A549 (cell line): ENCODE data around the gene MOXD1. TPM values are rescaled to one million over a fixed set of nuclear protein-coding genes. Genes with fewer than 3 reads are reported as not detected.

Source experiments
- ATAC-seq, 2 experiments: fragments of 200-7000 bp in 1 of 2; fragments of >200 bp in 1 of 2; cut with Nextera tagmentation in 1 of 2; cut with Tn5 transposase in 1 of 2; 3 replicates each; pipeline versions ENCODE4 v1.8.0 to v1.9.1; 2018 to 2020; ENCODE audit warnings: mild to moderate bottlenecking in 1 of 2, moderate library complexity in 1 of 2
- CTCF ChIA-PET: fragments of 300-600 bp; sonication (Branson Sonifier 250); formaldehyde crosslinking; extraction: SDS; loops from one replicate; lab custom pipeline; 2021; ENCODE audit warnings: antibody characterized with exemption, inconsistent platforms; lab: Yijun Ruan, JAX
- POLR2A ChIA-PET: fragments of 350-600 bp; formaldehyde crosslinking; extraction: SDS; loops from one replicate; lab custom pipeline; 2021; ENCODE audit warnings: antibody characterized with exemption, inconsistent platforms; lab: Yijun Ruan, JAX
- DNase-seq, 2 experiments: peaks; one replicate each; pipeline versions ENCODE4 v3.0.0 to v3.0.0-alpha.2; 2011 to 2016; ENCODE audit warnings: low read depth in 1 of 2, low spot score in 1 of 2
- FAIRE-seq: peaks from 2 replicates; lab custom pipeline; 2011; peaks lifted over from hg19 to GRCh38; lab: Jason Lieb, UNC
- H3K27ac ChIP-seq, 2 experiments: fragments of >200 bp; sonication (Bioruptor Twin); formaldehyde crosslinking; 3 replicates each; pipeline ENCODE4 v1.5.1; 2016 to 2017
- H3K4me1 ChIP-seq: fragments of >200 bp; sonication (Bioruptor Twin); formaldehyde crosslinking; 3 replicates; pipeline ENCODE4 v1.6.1; 2016
- H3K4me2 ChIP-seq: fragments of >200 bp; sonication (Bioruptor Twin); formaldehyde crosslinking; 3 replicates; pipeline ENCODE4 v1.6.1; 2016
- H3K4me3 ChIP-seq: fragments of >200 bp; sonication (Bioruptor Twin); formaldehyde crosslinking; 3 replicates; pipeline ENCODE4 v1.5.1; 2016
- H3K9me3 ChIP-seq: fragments of >200 bp; sonication (Bioruptor Twin); formaldehyde crosslinking; 3 replicates; pipeline ENCODE4 v1.6.1; 2016
- BHLHE40 ChIP-seq: IDR thresholded peaks from 2 replicates; pipeline ENCODE4 v1.6.1; 2012; ENCODE audit warnings: low read depth, low read length, inconsistent platforms
- CEBPB ChIP-seq, 2 experiments: fragments of >200 bp in 1 of 2; sonication (Bioruptor Twin) in 1 of 2; formaldehyde crosslinking in 1 of 2; IDR thresholded peaks; 2 replicates each; pipeline ENCODE4 v1.6.1; 2012 to 2016
- CHD2 ChIP-seq: fragments of 150-350 bp; IDR thresholded peaks from 2 replicates; pipeline ENCODE4 v1.6.1; 2014; ENCODE audit warnings: low read length; ENCODE audit not compliant: partially characterized antibody
- ELK1 ChIP-seq: fragments of 150-350 bp; IDR thresholded peaks from 2 replicates; pipeline ENCODE4 v1.6.1; 2014; ENCODE audit warnings: low read depth, mild to moderate bottlenecking, low read length
- ESRRA ChIP-seq: fragments of 150-350 bp; IDR thresholded peaks from 2 replicates; pipeline ENCODE4 v1.6.1; 2014; ENCODE audit warnings: mild to moderate bottlenecking, low read length, borderline replicate concordance
- FOSL2 ChIP-seq, 2 experiments: fragments of 450-650 bp in 1 of 2; fragments of >200 bp in 1 of 2; sonication (Bioruptor Twin) in 1 of 2; formaldehyde crosslinking; IDR thresholded peaks; 2 replicates each; pipeline versions ENCODE4 v1.5.0 to v1.6.1; 2016 to 2020; ENCODE audit warnings: mild to moderate bottlenecking in 1 of 2, moderate library complexity in 1 of 2
- FOXS1 ChIP-seq: fragments of 250-450 bp; sonication (Bioruptor Pico); IDR thresholded peaks from 2 replicates; pipeline ENCODE4 v1.5.0; 2020; ENCODE audit warnings: mild to moderate bottlenecking, moderate library complexity
- GATA3 ChIP-seq: IDR thresholded peaks from 2 replicates; pipeline ENCODE4 v1.6.1; 2012; ENCODE audit warnings: borderline replicate concordance
- HOXB13 ChIP-seq: fragments of 250-450 bp; sonication (Bioruptor Pico); IDR thresholded peaks from 2 replicates; pipeline ENCODE4 v1.5.0; 2020; ENCODE audit warnings: low read depth, mild to moderate bottlenecking, moderate library complexity
- HOXB5 ChIP-seq: fragments of 250-450 bp; sonication (Bioruptor Pico); IDR thresholded peaks from 2 replicates; pipeline ENCODE4 v1.5.0; 2020; ENCODE audit warnings: mild to moderate bottlenecking, moderate library complexity
- JUN ChIP-seq, 2 experiments: fragments of >200 bp; sonication (Bioruptor Twin); formaldehyde crosslinking; IDR thresholded peaks; 2 replicates in 1 of 2; 3 replicates in 1 of 2; pipeline ENCODE4 v1.6.1; 2016 to 2017
- KDM5A ChIP-seq: fragments of 200-600 bp; sonication (generic); IDR thresholded peaks from 2 replicates; pipeline ENCODE4 v1.6.1; 2016; ENCODE audit warnings: antibody characterized with exemption, mild to moderate bottlenecking
- MAFK ChIP-seq: fragments of 450-650 bp; IDR thresholded peaks from 2 replicates; pipeline ENCODE4 v1.6.1; 2014; ENCODE audit not compliant: partially characterized antibody
- MYC ChIP-seq: IDR thresholded peaks from 2 replicates; pipeline ENCODE4 v1.6.1; 2012; ENCODE audit warnings: mild to moderate bottlenecking, inconsistent platforms, low read length, improper control_type of control experiment, borderline replicate concordance
- NPAS2 ChIP-seq: fragments of 250-450 bp; sonication (Bioruptor Pico); IDR thresholded peaks from 2 replicates; pipeline ENCODE4 v1.8.0; 2022; ENCODE audit warnings: mild to moderate bottlenecking, moderate library complexity, borderline replicate concordance
- NR3C1 ChIP-seq: fragments of >200 bp; sonication (Bioruptor Twin); formaldehyde crosslinking; IDR thresholded peaks from 3 replicates; pipeline ENCODE4 v1.6.1; 2017
- PBX3 ChIP-seq: IDR thresholded peaks from 2 replicates; pipeline ENCODE4 v1.6.1; 2012
- POLR2A ChIP-seq: IDR thresholded peaks from 2 replicates; pipeline ENCODE4 v1.6.1; 2012; ENCODE audit warnings: mild to moderate bottlenecking, low read length
- RARB ChIP-seq: fragments of 250-450 bp; sonication (Bioruptor Pico); IDR thresholded peaks from 2 replicates; pipeline ENCODE4 v1.8.0; 2021; ENCODE audit warnings: mild to moderate bottlenecking, moderate library complexity
- RNF2 ChIP-seq: fragments of 200-600 bp; sonication (generic); IDR thresholded peaks from 2 replicates; pipeline ENCODE4 v1.6.1; 2016; ENCODE audit warnings: low read depth, mild to moderate bottlenecking, antibody characterized with exemption, moderate library complexity, borderline replicate concordance
- SMC3 ChIP-seq: fragments of >200 bp; sonication (Bioruptor Twin); formaldehyde crosslinking; IDR thresholded peaks from 3 replicates; pipeline ENCODE4 v1.6.1; 2018; ENCODE audit warnings: inconsistent platforms
- ZFP36 ChIP-seq: fragments of 450-650 bp; IDR thresholded peaks from 2 replicates; pipeline ENCODE4 v1.6.1; 2014; ENCODE audit warnings: borderline replicate concordance; ENCODE audit not compliant: partially characterized antibody
- ZNF302 ChIP-seq: fragments of 250-450 bp; sonication (Bioruptor Pico); IDR thresholded peaks from 2 replicates; pipeline ENCODE4 v1.9.0; 2021; ENCODE audit warnings: inconsistent platforms, mild to moderate bottlenecking, moderate library complexity
- WGBS: methylation state at CpG from one replicate; pipeline ENCODE4 v1.1.6; 2017; ENCODE audit errors: missing lambda C conversion rate; 5-methylcytosine and 5-hydroxymethylcytosine counted together
- polyA plus RNA-seq, 4 experiments: library from polyadenylated mRNA; depleted of rRNA in 3 of 4; stranded (reverse); fragments of >200 nt; fragmentation: RNase III in 1 of 4; extraction: RNeasy Plus Mini Kit Qiagen cat#74134 plus additional on column Dnase treatment in 1 of 4; gene quantifications; 2 replicates in 3 of 4; 3 replicates in 1 of 4; pipeline ENCODE4 v1.2.3, GENCODE V29; 2011 to 2017

MOXD1 gene
- polyA plus RNA-seq, 2 of the 4 experiments (the other 2 are of a cell fraction), result 1.4 to 2.4 TPM

- DNase-seq, result no peak
- POLR2A ChIA-PET, result no interaction called here
- TF ChIP-seq BHLHE40, result no peak
- no peak for TF ChIP-seq HOXB5 (CRISPR knock-in tag)
- peak; percentile 69 for TF ChIP-seq MAFK
- no peak for TF ChIP-seq PBX3
- ATAC-seq, result no peak
- no peak overlapping the region for H3K27ac ChIP-seq
- WGBS, result 71% methylated on average over 5 of the region's 5 CpGs
- no peak overlapping the region for H3K4me3 ChIP-seq
- H3K4me2 ChIP-seq, result no peak overlapping the region
- no peaks in the 10 kb centered on the region for H3K4me1 ChIP-seq
- no peak for FAIRE-seq
- no peaks in the 10 kb centered on the region for H3K9me3 ChIP-seq
- CTCF ChIA-PET, result no interaction called here
Observed at GRCh38 chr6:132412656-132413498, 11.6 kb upstream of the MOXD1 start.

GRCh38 chr6:132411296-132411695 lies 10.0 kb upstream of the MOXD1 start:
- Histone ChIP-seq H3K27ac (no peak overlapping the region), H3K4me2 (no peak overlapping the region), H3K4me3 (no peak overlapping the region), H3K9me3 (no peaks in the 10 kb centered on the region), H3K4me1 (no peaks in the 10 kb centered on the region)
- 80% methylated on average over 4 of the region's 4 CpGs for WGBS
- no peak for FAIRE-seq
- ChIA-PET POLR2A (no interaction called here), CTCF (interaction anchor here (0.6 kb wide), 1 partner anchor 70 kb away, joined by 5 read pairs; no protein-coding TSS in a partner anchor)
- no peak for DNase-seq
- no peak for ATAC-seq
- TF ChIP-seq SMC3, result no peak

GRCh38 chr6:132410830-132411229 lies 9.6 kb upstream of the MOXD1 start:
- ATAC-seq, result no peak
- ChIA-PET CTCF (no interaction called here), POLR2A (no interaction called here)
- Histone ChIP-seq H3K4me2 (no peak overlapping the region), H3K4me1 (no peaks in the 10 kb centered on the region), H3K27ac (no peak overlapping the region), H3K4me3 (no peak overlapping the region), H3K9me3 (no peaks in the 10 kb centered on the region)
- no peak for DNase-seq
- WGBS, result 87% methylated on average over 3 of the region's 3 CpGs
- TF ChIP-seq FOXS1 (CRISPR knock-in tag) (no peak), ZFP36 (no peak), JUN (IDR thresholded peaks at IDR 0.05) (no peak), NPAS2 (CRISPR knock-in tag) (no peak), RARB (CRISPR knock-in tag) (no peak)
- FAIRE-seq, result no peak

GRCh38 chr6:132405143-132405915 lies 4.1 kb upstream of the MOXD1 start:
- POLR2A ChIA-PET, result interaction anchor here (0.7 kb wide), 1 partner anchor 409 kb away, joined by 5 read pairs; no protein-coding TSS in a partner anchor
- no peak overlapping the region for H3K27ac ChIP-seq
- H3K9me3 ChIP-seq, result no peaks in the 10 kb centered on the region
- 0 out of 3 replicates have a peak overlapping the region, but pooled peaks have one; percentile 30 for H3K4me2 ChIP-seq
- H3K4me3 ChIP-seq, result no peak overlapping the region
- WGBS, result 51% methylated on average over 2 of the region's 2 CpGs
- FAIRE-seq, result no peak
- ATAC-seq, result no peak
- no peak for DNase-seq
- CTCF ChIA-PET, result interaction anchor here (2.9 kb wide), 1 partner anchor 126 kb away, joined by 10 read pairs; no protein-coding TSS in a partner anchor
- H3K4me1 ChIP-seq, result peaks cover 11% of the 10 kb centered on the region
- no peak for TF ChIP-seq RNF2
- no peak for TF ChIP-seq CHD2
- no peak for TF ChIP-seq FOSL2 (IDR thresholded peaks at IDR 0.05)
- no peak for TF ChIP-seq FOSL2 (CRISPR knock-in tag; IDR thresholded peaks at IDR 0.05)
- no peak for TF ChIP-seq ELK1
- TF ChIP-seq MYC, result no peak
- TF ChIP-seq NR3C1, result no peak
- TF ChIP-seq HOXB13 (CRISPR knock-in tag), result no peak
- TF ChIP-seq ESRRA, result no peak
- TF ChIP-seq CEBPB (IDR thresholded peaks at IDR 0.05), result no peak
- TF ChIP-seq JUN (IDR thresholded peaks at IDR 0.05), result no peak
- TF ChIP-seq POLR2A, result no peak
- TF ChIP-seq GATA3, result no peak
- no peak for TF ChIP-seq ZNF302
- no peak for TF ChIP-seq KDM5A
